Glomerular visceral epithelial cell (primary cell): ENCODE results near the gene LARGE2.

Experiments used
- DNase-seq: peaks from one replicate; pipeline ENCODE4 v3.0.0-alpha.2; 2016; ENCODE audit errors: extremely low spot score

Gene LARGE2

GRCh38 chr11:45930031-45930794 lies 7.8 kb downstream of the LARGE2 start:
- DNase-seq = no peak

DNA sequence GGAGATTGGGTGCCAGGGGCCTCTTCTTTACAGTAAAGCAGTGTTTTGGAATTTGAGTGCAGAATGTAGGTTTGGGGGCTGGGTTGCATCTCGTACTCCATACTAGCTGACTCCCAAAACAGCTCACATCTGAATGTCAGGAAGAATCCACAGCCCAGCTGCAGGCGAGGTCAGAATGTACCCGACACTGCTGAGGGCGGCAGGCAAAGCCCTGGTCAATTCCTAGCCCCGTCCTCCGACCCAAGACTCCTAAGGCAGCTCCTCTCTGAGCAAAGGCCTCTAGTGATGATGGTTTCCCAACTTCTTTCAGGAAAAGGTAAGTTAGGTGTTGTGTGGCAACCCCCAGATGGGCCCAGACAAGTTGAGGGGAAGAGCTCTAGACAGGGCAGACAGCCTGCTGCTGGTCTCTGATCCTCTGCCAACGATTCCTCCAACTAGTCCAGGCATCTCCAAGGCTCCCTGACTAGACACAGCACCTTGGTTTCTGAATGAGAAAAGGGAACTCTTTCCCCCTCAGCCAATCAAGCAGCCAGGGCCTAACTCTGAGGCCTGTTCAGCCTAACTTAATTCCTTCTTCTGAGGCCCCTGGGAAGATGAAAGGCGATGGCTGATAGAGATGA lies 8.6 kb downstream of the LARGE2 start:
- no peak for DNase-seq

- no peak for DNase-seq
Measured at GRCh38 chr11:45931739-45932138, 9.3 kb downstream of the LARGE2 start.

GRCh38 chr11:45932217-45932616 lies 9.8 kb downstream of the LARGE2 start:
- DNase-seq = no peak

DNA sequence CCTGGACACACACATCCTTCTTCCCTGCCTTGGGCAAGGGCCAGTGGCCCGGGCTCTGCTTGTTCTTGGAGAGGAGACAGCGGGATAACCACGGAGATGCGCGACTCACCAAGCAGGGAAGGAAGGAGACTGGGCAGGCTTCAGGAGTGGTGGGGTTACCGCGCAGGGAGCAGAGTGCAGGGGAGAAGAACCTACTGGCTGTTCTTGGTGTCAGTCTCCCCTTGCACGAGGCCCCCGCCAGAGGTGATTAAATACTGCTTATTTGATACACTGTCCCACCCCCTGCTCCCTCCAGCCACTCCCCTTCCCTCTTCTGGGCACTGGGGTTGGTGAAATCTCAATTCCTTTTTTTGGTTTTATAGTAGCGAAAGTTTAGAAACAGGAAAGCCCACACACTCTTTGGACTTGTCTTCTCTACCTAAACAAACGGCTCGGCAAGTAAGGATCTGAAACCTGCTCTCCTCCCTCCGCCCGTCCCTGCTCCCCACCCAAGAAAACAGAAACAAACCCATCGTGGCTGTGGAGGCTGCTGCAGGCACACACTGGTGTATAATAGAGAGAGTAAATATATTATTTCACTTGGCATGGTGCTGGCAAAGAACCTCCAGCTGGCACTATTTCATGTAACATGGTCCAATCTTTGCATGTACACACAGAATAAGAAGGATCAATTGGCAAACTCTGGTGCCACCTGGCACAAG lies 10.8 kb downstream of the LARGE2 start:
- peak; percentile 40 for DNase-seq

DNA sequence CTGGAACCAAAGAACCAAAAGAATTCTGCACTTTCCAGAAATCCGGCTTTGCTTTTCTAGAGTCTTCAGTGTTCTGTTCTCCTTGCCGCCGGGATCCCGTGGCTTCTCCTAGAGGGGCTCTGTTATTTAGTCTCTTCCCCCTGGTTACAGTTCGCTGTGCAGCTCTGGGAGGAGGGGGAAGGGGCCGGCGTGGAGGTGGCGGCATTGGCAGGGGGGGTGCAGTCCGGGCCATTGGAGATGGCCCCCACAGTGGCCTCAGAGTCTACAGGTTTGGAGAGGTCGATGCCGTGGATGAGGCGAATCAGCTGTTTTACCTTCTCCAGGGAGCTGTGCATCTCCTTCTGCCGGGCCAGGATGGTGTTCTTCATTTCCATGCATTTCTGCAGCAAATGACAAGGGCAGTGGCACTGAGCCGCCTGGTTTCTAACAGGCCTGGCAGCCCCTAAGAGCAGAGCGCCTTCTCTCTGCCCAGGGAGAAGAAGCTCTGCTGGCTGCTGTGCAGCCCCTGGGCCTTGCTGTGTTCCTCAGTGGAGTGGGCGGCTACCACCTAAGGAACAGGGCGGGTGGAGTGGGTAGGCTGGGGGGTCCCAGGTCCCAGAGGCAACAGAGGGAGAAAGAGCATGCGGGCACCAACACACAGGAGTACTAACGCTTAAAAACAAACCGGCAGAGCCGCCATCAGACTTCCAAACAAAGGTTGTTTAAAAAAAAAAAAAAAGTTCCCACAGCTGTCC lies 11.6 kb downstream of the LARGE2 start:
- no peak for DNase-seq

- no peak for DNase-seq
Measured at GRCh38 chr11:45934580-45935318, 12.3 kb downstream of the LARGE2 start.

- DNase-seq = no peak
Measured at GRCh38 chr11:45935349-45936064, 13.1 kb downstream of the LARGE2 start.

- no peak for DNase-seq
Measured at GRCh38 chr11:45936511-45937054, 14.1 kb downstream of the LARGE2 start.

DNA sequence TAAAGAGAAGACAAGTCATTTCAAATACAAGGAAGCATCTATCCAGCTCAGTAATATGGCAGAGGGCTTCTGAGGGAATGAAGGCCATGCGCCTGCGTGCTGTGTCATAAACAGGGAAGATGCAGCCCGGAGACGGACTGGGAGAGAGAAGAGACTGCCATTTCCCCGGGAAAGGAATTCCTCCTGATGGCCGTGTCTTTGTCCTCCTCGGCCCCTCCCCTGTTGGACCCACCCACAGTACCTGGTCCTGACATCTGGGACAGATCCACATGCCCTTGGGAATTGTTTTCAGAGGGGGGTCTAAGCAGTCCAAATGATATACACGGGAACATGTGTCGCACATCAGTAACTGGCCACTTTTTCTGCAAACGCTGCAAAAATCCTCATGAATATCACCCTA lies 15.5 kb downstream of the LARGE2 start:
- no peak for DNase-seq

GRCh38 chr11:45939836-45940235 lies 17.4 kb downstream of the LARGE2 start:
- no peak for DNase-seq

- no peak for DNase-seq
Measured at GRCh38 chr11:45941285-45941684, 18.8 kb downstream of the LARGE2 start.

DNA sequence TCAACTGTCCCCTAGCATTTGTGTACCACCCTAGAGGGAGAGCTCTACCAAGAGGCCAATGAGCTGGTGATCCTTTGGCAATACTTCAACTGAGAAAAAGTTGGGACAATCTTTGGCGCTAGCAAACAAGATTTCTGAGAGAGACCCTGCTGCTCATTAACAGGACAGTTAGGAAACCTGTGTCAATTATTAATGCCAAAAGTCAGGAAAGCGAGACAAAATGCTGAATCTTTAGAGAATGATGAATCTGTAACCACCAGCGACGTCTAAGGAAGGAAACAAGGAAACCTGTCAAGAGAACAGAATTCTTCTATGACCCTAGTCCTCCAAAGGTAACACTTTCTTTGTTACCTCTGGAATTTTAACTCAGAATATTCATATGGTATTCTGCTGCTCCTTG lies 19.9 kb downstream of the LARGE2 start:
- peak; percentile 21 for DNase-seq

GRCh38 chr11:45945397-45945999 lies 23.0 kb downstream of the LARGE2 start:
- DNase-seq = no peak

GRCh38 chr11:45947885-45948284 lies 25.4 kb downstream of the LARGE2 start:
- no peak for DNase-seq

GRCh38 chr11:45948356-45948755 lies 25.9 kb downstream of the LARGE2 start:
- no peak for DNase-seq

GRCh38 chr11:45949992-45950407 lies 27.5 kb downstream of the LARGE2 start:
- no peak for DNase-seq

DNA sequence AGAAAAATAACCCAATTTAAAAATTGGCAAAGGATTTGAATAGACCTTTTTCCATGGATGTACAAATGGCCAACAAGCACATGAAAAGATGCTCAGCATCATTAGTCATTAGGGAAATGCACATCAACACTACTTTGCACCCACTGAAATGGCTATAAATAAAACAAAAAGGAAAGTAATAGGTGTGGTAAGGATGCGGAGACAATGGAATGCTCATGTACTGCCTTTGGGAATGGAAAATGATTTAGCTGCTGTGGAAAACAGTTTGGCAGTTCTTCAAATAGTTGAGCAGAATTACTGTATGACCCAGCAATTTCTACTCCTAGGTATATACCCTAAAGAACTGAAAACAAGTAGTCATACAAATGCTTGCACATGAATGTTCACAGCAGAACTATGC lies 37.4 kb downstream of the LARGE2 start:
- DNase-seq = no peak

DNA sequence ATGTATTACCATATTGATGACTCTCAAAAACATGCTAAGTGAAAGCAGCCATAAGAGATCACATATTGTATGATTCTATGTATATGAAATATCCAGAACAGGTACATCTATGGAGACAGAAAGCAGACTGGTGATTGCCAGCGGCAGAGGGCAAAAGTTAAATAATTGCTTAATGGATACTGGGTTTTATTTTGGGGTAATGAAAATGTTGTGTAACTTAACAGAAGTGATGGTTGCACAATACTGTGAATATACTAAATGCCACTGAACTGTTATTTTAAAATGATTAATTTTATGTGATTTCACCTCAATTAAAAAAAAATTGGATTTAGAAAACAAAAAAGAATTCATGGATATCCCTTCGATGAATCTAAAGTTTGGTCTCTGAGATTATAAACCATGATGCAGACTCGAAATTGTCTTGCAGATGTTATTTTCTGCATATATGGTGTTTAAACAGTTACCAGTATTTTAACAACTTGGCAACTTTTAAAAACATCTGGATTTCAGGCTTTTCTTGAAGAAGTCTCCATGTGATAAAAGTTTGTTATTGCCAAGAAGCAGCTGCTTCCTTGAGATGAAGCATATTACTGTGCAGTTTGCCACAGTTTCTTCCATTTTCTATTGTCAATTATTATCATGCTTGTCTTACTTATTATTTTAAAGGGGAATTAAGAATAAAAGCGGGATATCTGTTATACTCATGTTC lies 38.1 kb downstream of the LARGE2 start:
- DNase-seq = no peak
